Panc1 (cell line): Measurements from ENCODE around the gene ZG16.

ENCODE experiments used
- TF ChIP-seq, protein P1 (sequence below): fragments of 450-650 bp; IDR thresholded peaks from 2 replicates; pipeline ENCODE4 v1.5.1; 2017; ENCODE audit warnings: mild to moderate bottlenecking
- TF ChIP-seq, protein P2 (sequence below), 2 experiments: IDR thresholded peaks; 2 replicates each; pipeline ENCODE4 v1.6.1; 2011 to 2012; ENCODE audit warnings: low read depth in 2 of 2, control low read depth in 1 of 2, low read length in 1 of 2, mild to moderate bottlenecking in 1 of 2, moderate library complexity in 1 of 2; ENCODE audit not compliant: insufficient read depth in 1 of 2

DNA sequence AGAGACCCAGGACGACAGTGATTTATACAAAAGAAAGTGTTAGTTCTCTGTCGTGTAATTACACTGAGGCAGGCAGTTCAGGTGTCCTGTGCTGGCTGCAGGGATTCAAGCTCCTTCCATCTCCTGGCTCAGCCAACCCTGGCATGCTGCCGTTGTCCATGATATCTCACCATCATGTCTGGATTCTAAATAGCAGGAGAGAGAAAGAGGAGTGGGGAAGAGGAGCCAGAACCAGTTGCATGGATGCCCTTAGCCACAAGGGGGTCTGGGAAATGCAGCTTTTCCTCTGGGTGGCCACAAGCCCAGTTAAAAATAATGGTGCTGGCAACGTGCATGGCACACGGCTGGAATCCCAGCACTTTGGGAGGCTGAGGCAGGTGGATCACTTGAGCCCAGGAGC lies 41.9 kb upstream of the ZG16 start:
- TF ChIP-seq, protein P1, sequence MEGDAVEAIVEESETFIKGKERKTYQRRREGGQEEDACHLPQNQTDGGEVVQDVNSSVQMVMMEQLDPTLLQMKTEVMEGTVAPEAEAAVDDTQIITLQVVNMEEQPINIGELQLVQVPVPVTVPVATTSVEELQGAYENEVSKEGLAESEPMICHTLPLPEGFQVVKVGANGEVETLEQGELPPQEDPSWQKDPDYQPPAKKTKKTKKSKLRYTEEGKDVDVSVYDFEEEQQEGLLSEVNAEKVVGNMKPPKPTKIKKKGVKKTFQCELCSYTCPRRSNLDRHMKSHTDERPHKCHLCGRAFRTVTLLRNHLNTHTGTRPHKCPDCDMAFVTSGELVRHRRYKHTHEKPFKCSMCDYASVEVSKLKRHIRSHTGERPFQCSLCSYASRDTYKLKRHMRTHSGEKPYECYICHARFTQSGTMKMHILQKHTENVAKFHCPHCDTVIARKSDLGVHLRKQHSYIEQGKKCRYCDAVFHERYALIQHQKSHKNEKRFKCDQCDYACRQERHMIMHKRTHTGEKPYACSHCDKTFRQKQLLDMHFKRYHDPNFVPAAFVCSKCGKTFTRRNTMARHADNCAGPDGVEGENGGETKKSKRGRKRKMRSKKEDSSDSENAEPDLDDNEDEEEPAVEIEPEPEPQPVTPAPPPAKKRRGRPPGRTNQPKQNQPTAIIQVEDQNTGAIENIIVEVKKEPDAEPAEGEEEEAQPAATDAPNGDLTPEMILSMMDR: no peak
- TF ChIP-seq, protein P2, sequence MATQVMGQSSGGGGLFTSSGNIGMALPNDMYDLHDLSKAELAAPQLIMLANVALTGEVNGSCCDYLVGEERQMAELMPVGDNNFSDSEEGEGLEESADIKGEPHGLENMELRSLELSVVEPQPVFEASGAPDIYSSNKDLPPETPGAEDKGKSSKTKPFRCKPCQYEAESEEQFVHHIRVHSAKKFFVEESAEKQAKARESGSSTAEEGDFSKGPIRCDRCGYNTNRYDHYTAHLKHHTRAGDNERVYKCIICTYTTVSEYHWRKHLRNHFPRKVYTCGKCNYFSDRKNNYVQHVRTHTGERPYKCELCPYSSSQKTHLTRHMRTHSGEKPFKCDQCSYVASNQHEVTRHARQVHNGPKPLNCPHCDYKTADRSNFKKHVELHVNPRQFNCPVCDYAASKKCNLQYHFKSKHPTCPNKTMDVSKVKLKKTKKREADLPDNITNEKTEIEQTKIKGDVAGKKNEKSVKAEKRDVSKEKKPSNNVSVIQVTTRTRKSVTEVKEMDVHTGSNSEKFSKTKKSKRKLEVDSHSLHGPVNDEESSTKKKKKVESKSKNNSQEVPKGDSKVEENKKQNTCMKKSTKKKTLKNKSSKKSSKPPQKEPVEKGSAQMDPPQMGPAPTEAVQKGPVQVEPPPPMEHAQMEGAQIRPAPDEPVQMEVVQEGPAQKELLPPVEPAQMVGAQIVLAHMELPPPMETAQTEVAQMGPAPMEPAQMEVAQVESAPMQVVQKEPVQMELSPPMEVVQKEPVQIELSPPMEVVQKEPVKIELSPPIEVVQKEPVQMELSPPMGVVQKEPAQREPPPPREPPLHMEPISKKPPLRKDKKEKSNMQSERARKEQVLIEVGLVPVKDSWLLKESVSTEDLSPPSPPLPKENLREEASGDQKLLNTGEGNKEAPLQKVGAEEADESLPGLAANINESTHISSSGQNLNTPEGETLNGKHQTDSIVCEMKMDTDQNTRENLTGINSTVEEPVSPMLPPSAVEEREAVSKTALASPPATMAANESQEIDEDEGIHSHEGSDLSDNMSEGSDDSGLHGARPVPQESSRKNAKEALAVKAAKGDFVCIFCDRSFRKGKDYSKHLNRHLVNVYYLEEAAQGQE (IDR thresholded peaks at IDR 0.05; ENCODE audit: insufficient read depth in 1 of 2, low read depth in 2 of 2, low read length in 1 of 2): no peak
